Naive thymus-derived CD4-positive, alpha-beta T cell (primary cell): ENCODE measurements around the gene CCDC9B. TPM values are rescaled to one million over a fixed set of nuclear protein-coding genes. Genes with fewer than 3 reads are reported as not detected.

Experiments used
- ATAC-seq: fragments of 150-1000 bp; cut with Tn5 transposase; 2 replicates; pipeline ENCODE4 v1.10.0; 2021; ENCODE audit warnings: mild to moderate bottlenecking, moderate library complexity
- CTCF ChIA-PET: fragments of 350-600 bp; sonication (Branson Sonifier 250); formaldehyde crosslinking; loops from one replicate; lab custom pipeline; 2021; ENCODE audit warnings: antibody characterized with exemption; lab: Charles Lee
- POLR2A ChIA-PET: fragments of 350-600 bp; sonication (Branson Sonifier 250); formaldehyde crosslinking; loops from one replicate; lab custom pipeline; 2021; ENCODE audit warnings: antibody characterized with exemption, inconsistent platforms; lab: Charles Lee
- DNase-seq, 9 donors: peaks; one replicate each; pipeline versions ENCODE4 v3.0.0 to v3.0.0-alpha.2; 2020 to 2022; ENCODE audit warnings: mixed read lengths in 1 of 9
- H3K27ac ChIP-seq: one replicate; pipeline ENCODE4 v1.7.0; 2013; ENCODE audit warnings: mild to moderate bottlenecking, low read depth, low read length, moderate library complexity
- H3K27me3 ChIP-seq, 2 donors: one replicate each; pipeline ENCODE4 v1.7.0; 2013; ENCODE audit warnings: low read length in 2 of 2, mild to moderate bottlenecking in 2 of 2, moderate library complexity in 2 of 2; ENCODE audit not compliant: control insufficient read depth in 2 of 2, insufficient read depth in 2 of 2
- H3K36me3 ChIP-seq, 3 experiments: 1 replicate in 2 of 3; 2 replicates in 1 of 3; pipeline ENCODE4 v1.7.0; 2013; ENCODE audit warnings: low read length in 3 of 3, mild to moderate bottlenecking in 3 of 3, moderate library complexity in 1 of 3; ENCODE audit not compliant: insufficient read depth in 3 of 3, control insufficient read depth in 2 of 3
- H3K4me1 ChIP-seq, 2 donors: one replicate each; pipeline ENCODE4 v1.7.0; 2013; ENCODE audit warnings: low read length in 2 of 2, mild to moderate bottlenecking in 2 of 2, moderate library complexity in 1 of 2; ENCODE audit not compliant: control insufficient read depth in 2 of 2, insufficient read depth in 2 of 2
- H3K4me3 ChIP-seq: 2 replicates; pipeline ENCODE4 v1.7.0; 2013; ENCODE audit warnings: mild to moderate bottlenecking, low read length
- H3K9me3 ChIP-seq, 3 experiments: 1 replicate in 2 of 3; 2 replicates in 1 of 3; pipeline ENCODE4 v1.7.0; 2013; ENCODE audit warnings: low read length in 3 of 3; ENCODE audit not compliant: control insufficient read depth in 2 of 3
- H3K27ac Mint-ChIP-seq, 9 donors: one replicate each; pipeline ENCODE4 v1.8.0; 2020 to 2022; ENCODE audit warnings: mixed read lengths in 9 of 9, mild to moderate bottlenecking in 8 of 9, moderate library complexity in 5 of 9, inconsistent platforms in 2 of 9
- H3K27me3 Mint-ChIP-seq, 5 donors: one replicate each; pipeline ENCODE4 v1.8.0; 2021 to 2022; ENCODE audit warnings: mixed read lengths in 5 of 5, mild to moderate bottlenecking in 1 of 5
- H3K36me3 Mint-ChIP-seq, 5 donors: one replicate each; pipeline ENCODE4 v1.8.0; 2020 to 2022; ENCODE audit warnings: mixed read lengths in 5 of 5, mild to moderate bottlenecking in 3 of 5, inconsistent platforms in 1 of 5
- H3K4me1 Mint-ChIP-seq, 7 donors: one replicate each; pipeline ENCODE4 v1.8.0; 2020 to 2022; ENCODE audit warnings: mixed read lengths in 7 of 7, mild to moderate bottlenecking in 3 of 7, inconsistent platforms in 1 of 7
- H3K4me3 Mint-ChIP-seq, 10 donors: one replicate each; pipeline ENCODE4 v1.8.0; 2020 to 2022; ENCODE audit warnings: mild to moderate bottlenecking in 10 of 10, mixed read lengths in 10 of 10, moderate library complexity in 6 of 10, inconsistent platforms in 2 of 10
- H3K9me3 Mint-ChIP-seq, 11 donors: one replicate each; pipeline ENCODE4 v1.8.0; 2020 to 2022; ENCODE audit warnings: mixed read lengths in 11 of 11, mild to moderate bottlenecking in 4 of 11, inconsistent platforms in 1 of 11, moderate library complexity in 1 of 11
- intact Hi-C, 2 donors: fragments of 100-400 bp; cut with micrococcal nuclease; formaldehyde crosslinking; loops; one replicate each; pipeline ENCODE4 v1.15.1; 2023
- polyA plus RNA-seq, 2 donors: library from polyadenylated mRNA; unstranded; fragments of 300-500 nt; fragmentation: Illumina TruSeq; gene quantifications; one replicate each; pipeline ENCODE4 v1.2.3, GENCODE V29; 2021
- total RNA-seq, 6 experiments: library from RNA in 5 of 6; stranded (reverse) in 5 of 6; gene quantifications; 1 replicate in 5 of 6; 2 replicates in 1 of 6; pipeline ENCODE4 v1.2.3 and lab custom pipeline; 2021 to 2026

Gene CCDC9B
- total and polyA plus RNA-seq, 7 experiments from 2014 or later = 0.07 to 2.7 (median 1.4) TPM

GRCh38 chr15:40293006-40293405 lies 47.7 kb downstream of the CCDC9B start:
- Histone ChIP-seq H3K4me1 (no peaks in the 10 kb centered on the region), H3K27me3 (no peaks in the 10 kb centered on the region), H3K4me3 (no peak overlapping the region), H3K9me3 (no peaks in the 10 kb centered on the region), H3K27ac (no peak overlapping the region), H3K36me3 (peaks cover 4 to 94% (median 15%) of the 10 kb centered on the region in 3 experiments)
- Mint-ChIP-seq H3K36me3 (peaks cover 0 to 26% (median 0%) of the 10 kb centered on the region in 5 donors), H3K4me1 (peaks cover 0 to 4% (median 0%) of the 10 kb centered on the region in 7 donors), H3K27ac (peak overlapping the region in 1 of 9 donors; percentile 21), H3K27me3 (no peaks in the 10 kb centered on the region), H3K4me3 (no peak overlapping the region), H3K9me3 (peaks cover 0 to 1% (median 0%) of the 10 kb centered on the region in 11 donors)
- intact Hi-C loops = no loop called here
- CTCF ChIA-PET = interaction anchor here (1.7 kb wide), 1 partner anchor 18 kb away, joined by 5 read pairs; no protein-coding TSS in a partner anchor
- DNase-seq (peak in 1 of 9 donors; percentile 1), ATAC-seq (no peak)
- POLR2A ChIA-PET = interaction anchor here (1.5 to 6.6 kb wide), 2 partner anchors 14 to 17 kb away, joined by 5 to 30 read pairs; partner anchors contain the start of gene PLCB2

DNA sequence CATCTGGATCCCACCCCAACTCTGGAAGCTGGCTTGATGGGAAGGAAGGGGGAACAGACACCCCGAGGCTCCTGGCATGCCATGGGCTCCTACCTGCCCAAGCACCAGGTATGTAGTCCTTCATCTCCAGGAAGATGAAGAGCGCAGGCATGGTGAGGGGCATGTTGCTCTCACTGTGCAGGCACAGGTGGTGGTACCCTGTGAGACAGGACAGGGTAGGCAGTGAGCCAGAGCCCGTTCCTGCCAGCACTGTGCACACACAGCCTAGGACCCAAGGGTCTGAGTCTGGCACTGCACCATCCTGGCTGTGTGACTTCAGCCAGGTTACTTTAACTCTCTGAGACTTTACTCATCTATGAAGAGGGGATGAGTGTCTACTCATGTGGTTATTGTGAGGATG lies 48.5 kb downstream of the CCDC9B start:
- H3K27me3 Mint-ChIP-seq = no peaks in the 10 kb centered on the region
- Histone ChIP-seq H3K36me3 (peaks cover 4 to 94% (median 15%) of the 10 kb centered on the region in 3 experiments), H3K27me3 (no peaks in the 10 kb centered on the region), H3K9me3 (no peaks in the 10 kb centered on the region), H3K4me3 (no peak overlapping the region), H3K4me1 (no peaks in the 10 kb centered on the region), H3K27ac (no peak overlapping the region)
- DNase-seq = no peak
- peaks cover 0 to 20% (median 0%) of the 10 kb centered on the region in 5 donors for H3K36me3 Mint-ChIP-seq
- H3K9me3 Mint-ChIP-seq = peaks cover 0 to 1% (median 0%) of the 10 kb centered on the region in 11 donors
- intact Hi-C loops = no loop called here
- ATAC-seq = no peak
- POLR2A ChIA-PET = interaction anchor here (1.5 to 6.6 kb wide), 2 partner anchors 15 to 18 kb away, joined by 5 to 30 read pairs; partner anchors contain the start of gene PLCB2
- no peak overlapping the region for H3K4me3 Mint-ChIP-seq
- H3K27ac Mint-ChIP-seq = no peak overlapping the region
- CTCF ChIA-PET = interaction anchor here (0.7 to 1.7 kb wide), 3 partner anchors 9 to 18 kb away, joined by 3 to 5 read pairs (median 5); no protein-coding TSS in a partner anchor
- H3K4me1 Mint-ChIP-seq = peaks cover 0 to 4% (median 0%) of the 10 kb centered on the region in 7 donors

- Mint-ChIP-seq H3K27ac (no peak overlapping the region), H3K27me3 (no peaks in the 10 kb centered on the region), H3K36me3 (peaks cover 0 to 15% (median 0%) of the 10 kb centered on the region in 5 donors), H3K9me3 (peaks cover 0 to 1% (median 0%) of the 10 kb centered on the region in 11 donors), H3K4me3 (no peak overlapping the region), H3K4me1 (peaks cover 0 to 4% (median 0%) of the 10 kb centered on the region in 7 donors)
- Histone ChIP-seq H3K27ac (no peak overlapping the region), H3K9me3 (no peaks in the 10 kb centered on the region), H3K4me1 (no peaks in the 10 kb centered on the region), H3K36me3 (peaks cover 4 to 90% (median 15%) of the 10 kb centered on the region in 3 experiments), H3K27me3 (no peaks in the 10 kb centered on the region), H3K4me3 (no peak overlapping the region)
- intact Hi-C loops = no loop called here
- ATAC-seq = no peak
- CTCF ChIA-PET = interaction anchor here (0.6 to 2.6 kb wide), 6 partner anchors 11 to 46 kb away, joined by 3 to 8 read pairs (median 4); no protein-coding TSS in a partner anchor
- POLR2A ChIA-PET = interaction anchor here (1.0 to 6.6 kb wide), 2 partner anchors 13 to 16 kb away, joined by 4 to 30 read pairs; partner anchors contain the start of gene PLCB2
- DNase-seq = no peak
These were observed 49.7 kb downstream of the CCDC9B start for GRCh38 chr15:40290918-40291574.

DNA sequence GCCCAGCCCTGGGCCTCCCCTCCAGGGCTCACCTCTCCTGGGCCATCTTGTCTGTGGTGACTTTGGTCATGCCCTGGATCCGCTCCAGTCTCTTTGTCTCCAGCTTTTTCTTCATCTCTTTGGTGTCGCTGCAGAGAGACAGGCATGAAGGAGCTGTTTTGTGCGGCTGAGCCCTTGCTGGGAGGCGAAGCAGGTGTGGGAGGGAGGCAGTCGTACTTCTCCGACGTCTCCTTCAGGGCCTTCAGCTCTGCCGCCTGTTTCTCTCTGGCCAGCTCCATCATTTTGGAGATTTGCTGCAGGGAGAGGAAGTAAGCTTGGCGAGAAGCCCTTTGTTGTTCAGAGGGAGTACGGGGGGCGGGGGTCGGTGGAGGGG lies 50.2 kb downstream of the CCDC9B start:
- CTCF ChIA-PET = interaction anchor here (0.6 to 2.6 kb wide), 4 partner anchors 10 to 46 kb away, joined by 3 to 8 read pairs (median 4); no protein-coding TSS in a partner anchor
- no peaks in the 10 kb centered on the region for H3K9me3 ChIP-seq
- Mint-ChIP-seq H3K27me3 (no peaks in the 10 kb centered on the region), H3K4me3 (no peak overlapping the region), H3K9me3 (peaks cover 0 to 2% (median 0%) of the 10 kb centered on the region in 11 donors), H3K4me1 (peaks cover 0 to 2% (median 0%) of the 10 kb centered on the region in 7 donors), H3K27ac (no peak overlapping the region), H3K36me3 (peaks cover 0 to 14% (median 0%) of the 10 kb centered on the region in 5 donors)
- POLR2A ChIA-PET = interaction anchor here (1.0 to 6.6 kb wide), 2 partner anchors 12 to 17 kb away, joined by 4 to 30 read pairs; partner anchors contain the start of gene PLCB2
- no peak overlapping the region for H3K27ac ChIP-seq
- H3K4me1 ChIP-seq = no peaks in the 10 kb centered on the region
- H3K36me3 ChIP-seq = peaks cover 4 to 86% (median 15%) of the 10 kb centered on the region in 3 experiments
- DNase-seq (no peak), ATAC-seq (no peak)
- H3K27me3 ChIP-seq = no peaks in the 10 kb centered on the region
- intact Hi-C loops = no loop called here
- no peak overlapping the region for H3K4me3 ChIP-seq

- DNase-seq = no peak
- H3K4me3 Mint-ChIP-seq = no peak overlapping the region
- intact Hi-C loops = no loop called here
- H3K27ac Mint-ChIP-seq = peak overlapping the region in 2 of 9 donors; percentile 62 to 64
- H3K4me1 Mint-ChIP-seq = peaks cover 0 to 4% (median 0%) of the 10 kb centered on the region in 7 donors
- ChIA-PET POLR2A (interaction anchor here (0.6 to 6.6 kb wide), 2 partner anchors 18 to 300 kb away, joined by 9 to 30 read pairs; partner anchors contain the start of gene PLCB2), CTCF (interaction anchor here (0.6 to 2.6 kb wide), 7 partner anchors 9 to 62 kb away, joined by 3 to 8 read pairs (median 4); partner anchors contain the start of gene PLCB2)
- Histone ChIP-seq H3K27ac (no peak overlapping the region), H3K36me3 (peaks cover 4 to 73% (median 15%) of the 10 kb centered on the region in 3 experiments), H3K27me3 (no peaks in the 10 kb centered on the region), H3K9me3 (no peaks in the 10 kb centered on the region), H3K4me1 (no peaks in the 10 kb centered on the region), H3K4me3 (no peak overlapping the region)
- H3K27me3 Mint-ChIP-seq = peaks cover 0 to 2% (median 0%) of the 10 kb centered on the region in 5 donors
- H3K9me3 Mint-ChIP-seq = peaks cover 0 to 3% (median 0%) of the 10 kb centered on the region in 11 donors
- ATAC-seq = no peak
- H3K36me3 Mint-ChIP-seq = peaks cover 0 to 11% (median 0%) of the 10 kb centered on the region in 5 donors
These were observed 51.5 kb downstream of the CCDC9B start for GRCh38 chr15:40289140-40289775.

DNA sequence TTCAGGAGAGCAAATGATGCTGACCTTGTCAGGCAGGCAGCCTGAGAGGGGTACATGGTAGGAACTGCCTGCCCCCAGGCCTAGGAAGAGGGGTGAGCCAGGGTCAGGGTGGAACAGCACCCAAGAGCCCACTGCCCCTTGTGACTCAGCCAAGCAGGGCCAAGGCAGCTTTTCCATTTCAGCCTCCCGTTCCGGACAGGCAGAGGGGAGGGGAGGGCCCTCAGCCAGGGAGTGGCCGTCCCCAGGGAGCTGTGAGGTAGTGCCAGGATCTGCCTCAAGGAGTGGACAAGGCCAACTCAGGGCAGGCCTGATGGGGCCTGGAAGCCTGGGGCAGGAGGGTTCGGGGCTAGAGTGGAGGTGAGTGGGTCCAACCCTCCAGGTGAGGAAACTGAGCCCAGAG lies 52.8 kb downstream of the CCDC9B start:
- POLR2A ChIA-PET = interaction anchor here (6.6 kb wide), 1 partner anchor 19 kb away, joined by 30 read pairs; the partner anchor contains the start of gene PLCB2

More for the DNA sequence above, 52.8 kb downstream of the CCDC9B start:
- DNase-seq (no peak), ATAC-seq (no peak)
- no peak overlapping the region for H3K4me3 ChIP-seq
- H3K9me3 ChIP-seq = no peaks in the 10 kb centered on the region
- Mint-ChIP-seq H3K27me3 (peaks cover 0 to 13% (median 0%) of the 10 kb centered on the region in 5 donors), H3K4me3 (no peak overlapping the region), H3K4me1 (peaks cover 0 to 4% (median 0%) of the 10 kb centered on the region in 7 donors), H3K27ac (no peak overlapping the region), H3K36me3 (peaks cover 0 to 7% (median 0%) of the 10 kb centered on the region in 5 donors), H3K9me3 (peaks cover 0 to 3% (median 0%) of the 10 kb centered on the region in 11 donors)
- H3K36me3 ChIP-seq = peaks cover 0 to 60% (median 4%) of the 10 kb centered on the region in 3 experiments
- H3K4me1 ChIP-seq = no peaks in the 10 kb centered on the region
- H3K27ac ChIP-seq = no peak overlapping the region
- H3K27me3 ChIP-seq = no peaks in the 10 kb centered on the region
- CTCF ChIA-PET = interaction anchor here (1.0 to 1.3 kb wide), 4 partner anchors 17 to 51 kb away, joined by 3 to 4 read pairs (median 3); no protein-coding TSS in a partner anchor
- intact Hi-C loops = no loop called here
